GM12864 (cell line): ENCODE measurements around the gene EML6.

Experiments
- DNase-seq: peaks from one replicate; pipeline ENCODE4 v3.0.0-alpha.2; 2011; ENCODE audit warnings: low read depth
- H3K4me3 ChIP-seq: 2 replicates; pipeline ENCODE4 v1.5.1; 2011; ENCODE audit warnings: mild to moderate bottlenecking, low read depth, low read length, control low read depth
- CTCF ChIP-seq: IDR thresholded peaks from 2 replicates; pipeline ENCODE4 v1.5.1; 2011; ENCODE audit warnings: low read depth, mild to moderate bottlenecking, moderate library complexity, low read length, control low read depth, inconsistent platforms; ENCODE audit errors: missing control alignments

EML6 gene

DNA sequence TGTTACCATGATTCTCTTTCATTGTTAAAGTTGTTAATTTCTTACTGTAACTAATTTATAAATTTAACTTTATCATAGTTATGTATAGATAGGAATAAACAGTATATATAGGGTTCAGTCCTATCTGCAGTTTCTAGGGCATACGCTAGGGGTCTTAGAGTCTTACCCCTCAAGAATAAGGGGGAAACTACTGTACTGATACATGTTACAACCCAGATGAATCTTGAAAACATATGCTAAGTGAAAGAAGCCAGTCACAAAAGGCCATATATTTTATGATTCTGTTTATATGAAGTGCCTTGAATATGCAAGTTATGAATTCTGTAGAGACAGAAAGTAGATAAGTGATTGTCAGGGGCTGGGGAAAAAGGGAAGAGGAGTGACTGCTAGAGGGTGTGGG is 274.4 kb downstream of the EML6 start:
- DNase-seq: no peak
- no peak for TF ChIP-seq CTCF

DNA sequence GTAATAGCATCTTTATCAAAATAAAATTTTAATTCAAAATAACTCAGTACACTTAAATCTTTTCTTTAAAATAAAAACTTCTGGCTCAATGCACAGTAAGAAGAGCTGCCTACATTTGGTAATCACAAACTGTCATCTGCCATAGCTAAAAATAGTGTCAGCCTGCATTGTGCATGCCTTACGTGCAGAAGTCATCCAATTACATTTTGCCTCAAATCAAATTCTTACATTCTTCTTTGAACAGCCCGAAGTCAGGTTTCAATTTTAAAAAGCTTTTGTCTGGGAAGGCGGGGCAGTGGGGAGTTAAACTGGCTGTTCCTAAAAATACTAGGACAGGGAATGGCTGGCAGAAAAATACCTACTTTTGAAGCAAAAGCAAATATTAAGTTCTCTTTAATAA is 275.7 kb downstream of the EML6 start:
- no peak for TF ChIP-seq CTCF
- no peak for DNase-seq
- no peak overlapping the region for H3K4me3 ChIP-seq

More for the DNA sequence above, 274.4 kb downstream of the EML6 start:
- no peak overlapping the region for H3K4me3 ChIP-seq

- no peak for DNase-seq
- TF ChIP-seq CTCF: no peak
- H3K4me3 ChIP-seq: no peak overlapping the region
These were observed 276.9 kb downstream of the EML6 start for GRCh38 chr2:55000341-55000740.

DNA sequence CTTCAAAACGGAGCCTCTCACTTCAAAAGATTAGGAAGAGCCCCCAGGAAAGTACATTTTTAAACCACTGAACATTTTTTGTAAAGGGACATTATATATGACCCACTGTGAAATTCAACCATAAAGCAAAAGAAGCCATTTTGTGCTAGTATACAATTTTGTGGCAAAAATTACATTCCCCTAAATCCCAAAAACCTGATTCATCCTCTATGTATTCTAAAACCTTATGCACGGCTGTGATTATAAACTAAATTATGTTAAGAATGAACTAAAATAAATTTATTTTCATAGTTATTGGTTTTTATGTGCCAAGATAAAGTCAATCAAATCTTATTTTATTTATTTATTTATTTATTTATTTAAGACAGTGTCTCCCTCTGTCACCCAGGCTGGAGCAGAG is 278.3 kb downstream of the EML6 start:
- DNase-seq: no peak
- no peak overlapping the region for H3K4me3 ChIP-seq
- no peak for TF ChIP-seq CTCF

DNA sequence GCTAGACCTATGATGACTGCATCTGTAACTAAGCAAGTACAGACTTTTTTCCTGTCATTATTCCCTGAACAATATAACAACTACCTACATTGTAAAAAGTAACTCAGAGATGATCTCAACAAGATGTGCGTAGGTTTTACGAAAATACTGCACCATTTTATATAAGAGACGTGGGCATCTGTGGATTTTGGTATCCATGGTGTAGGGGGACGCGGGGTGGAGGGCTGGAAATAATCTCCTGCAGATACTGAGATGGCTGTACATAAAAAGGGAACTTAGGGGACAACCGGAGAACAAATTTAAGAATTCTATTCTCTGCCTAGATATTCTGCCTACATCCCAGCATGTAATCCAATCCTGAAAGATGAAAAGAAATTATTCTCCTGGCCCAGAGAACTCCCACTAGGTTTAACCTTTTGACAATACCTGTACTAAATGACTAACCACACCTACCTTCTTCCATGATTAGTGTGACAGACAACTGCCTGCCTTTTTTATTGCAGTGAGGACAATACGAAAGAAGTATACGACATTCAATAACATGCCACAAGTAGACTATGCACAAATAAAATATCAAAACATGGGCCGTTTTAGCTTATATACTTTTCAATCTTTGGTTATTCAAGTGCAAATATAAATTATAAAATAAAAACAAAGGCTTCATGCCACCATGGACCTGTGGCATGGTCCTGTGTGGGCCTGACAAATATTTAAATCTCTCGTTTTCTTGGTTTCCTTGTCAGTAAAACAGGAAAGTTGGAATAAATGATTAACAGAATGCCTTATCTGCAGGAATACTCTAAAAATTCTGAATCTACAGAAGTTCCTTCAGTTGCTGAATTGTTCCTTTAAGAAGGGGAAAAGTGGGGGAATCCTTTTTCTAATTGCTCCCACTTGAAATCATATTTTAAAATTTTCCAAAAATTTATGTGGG is 280.5 kb downstream of the EML6 start:
- no peak for TF ChIP-seq CTCF
- no peak overlapping the region for H3K4me3 ChIP-seq
- DNase-seq: no peak

GRCh38 chr2:55006306-55006705 is 282.8 kb downstream of the EML6 start:
- no peak overlapping the region for H3K4me3 ChIP-seq
- TF ChIP-seq CTCF: no peak

More at GRCh38 chr2:55006306-55006705, 282.8 kb downstream of the EML6 start:
- DNase-seq: no peak
